ENCODE measurements around the gene WNT3A.
"Not testable (repeated sequence)": the region's sequence is repeated elsewhere in the genome, so short reads cannot be mapped to it uniquely, and the experiment has no call there.

Gene WNT3A

DNA sequence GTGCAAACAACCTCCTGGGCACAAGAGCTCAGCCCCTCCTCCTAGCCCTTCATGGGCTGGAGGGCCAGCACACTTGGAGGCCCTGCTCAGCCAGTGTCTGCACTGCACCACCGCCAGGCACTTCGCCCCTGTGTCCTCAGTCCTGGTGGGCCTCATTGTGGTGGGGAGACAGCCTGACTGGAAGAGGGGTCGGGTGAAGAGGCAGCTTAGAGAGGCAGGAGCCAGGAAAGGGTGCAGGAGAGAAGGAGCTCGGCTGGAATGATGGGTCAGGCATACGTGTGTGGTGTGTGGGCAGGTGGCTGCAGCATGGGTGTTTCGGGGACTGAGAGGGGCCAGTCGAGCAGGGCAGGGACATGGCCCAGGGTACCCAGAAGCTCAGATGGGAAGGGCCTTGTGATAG lies 4.1 kb downstream of the WNT3A start:
- in situ Hi-C loops (cut with MboI; ENCODE audit: low sequenced_read_pairs) = no loop called here

GRCh38 chr1:228011721-228012311 lies 5.0 kb downstream of the WNT3A start:
- in situ Hi-C loops (cut with MboI; ENCODE audit: low sequenced_read_pairs) = no loop called here

DNA sequence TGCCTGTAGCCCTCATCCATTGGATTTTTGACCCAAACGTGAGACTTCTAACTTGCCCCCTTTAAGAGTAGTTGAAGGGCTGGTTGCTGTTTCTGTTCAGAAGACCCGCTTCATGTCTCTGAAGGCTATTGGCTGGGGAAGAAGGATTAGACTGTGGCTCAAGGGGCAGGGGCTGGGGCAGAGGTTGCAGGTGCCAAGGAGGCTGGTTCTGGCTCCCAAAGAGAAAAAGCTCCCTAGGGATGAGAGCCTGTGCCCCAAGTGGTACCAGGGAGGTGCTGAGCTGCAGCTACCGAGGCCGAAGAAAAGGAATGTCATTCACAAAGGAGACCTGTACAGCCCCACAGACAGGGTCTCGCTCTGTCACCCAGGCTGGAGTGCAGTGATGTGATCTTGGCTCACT lies 5.8 kb downstream of the WNT3A start:
- in situ Hi-C loops (cut with MboI; ENCODE audit: low sequenced_read_pairs) = no loop called here

- in situ Hi-C loops (cut with MboI; ENCODE audit: low sequenced_read_pairs) = no loop called here
These were observed 6.5 kb downstream of the WNT3A start for GRCh38 chr1:228013131-228013934.

GRCh38 chr1:228013935-228014930 lies 7.4 kb downstream of the WNT3A start:
- in situ Hi-C loops (cut with MboI; ENCODE audit: low sequenced_read_pairs) = no loop called here

DNA sequence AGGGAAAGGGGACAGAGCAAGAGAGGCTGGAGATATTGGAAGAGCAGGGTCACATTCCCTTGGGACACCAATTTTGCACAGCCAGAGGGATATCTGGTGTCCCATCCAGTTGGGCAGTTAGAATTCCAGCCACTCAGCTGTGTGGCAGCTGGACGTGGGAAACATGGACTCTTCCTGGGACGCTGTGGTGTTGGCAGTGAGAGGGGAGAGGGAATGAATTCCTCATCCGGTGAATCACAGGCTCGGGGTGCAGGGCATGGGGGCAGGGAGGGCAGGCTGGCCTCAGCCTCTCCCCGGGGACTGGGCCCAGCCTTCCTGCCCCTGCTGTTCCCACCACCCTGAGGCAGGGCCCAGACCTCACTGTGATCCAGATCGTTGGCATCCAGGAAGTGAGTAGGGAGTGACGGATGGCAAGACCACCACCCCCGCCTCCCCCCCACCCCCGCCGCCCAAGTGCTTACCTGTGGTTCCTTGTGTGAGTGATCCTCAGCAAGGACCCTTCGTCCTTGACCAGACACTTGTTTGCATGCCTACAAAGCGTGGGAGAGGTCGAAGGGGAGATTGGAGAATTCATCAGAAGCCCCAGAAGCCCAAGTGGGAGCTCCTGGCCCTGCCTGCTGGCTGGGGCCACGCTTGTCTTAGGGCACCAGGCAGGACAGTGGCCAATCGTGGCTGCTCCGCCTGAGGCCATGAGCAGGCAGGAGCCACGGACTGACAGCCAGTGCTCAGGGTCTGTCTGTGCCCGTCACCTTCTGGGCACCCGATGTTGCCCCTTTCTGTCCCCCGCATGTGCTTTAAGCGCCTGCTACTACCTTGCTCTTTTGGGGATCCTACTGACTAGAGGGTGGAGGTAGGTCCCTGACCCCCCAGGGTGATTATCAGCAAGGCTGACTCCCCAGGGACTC lies 8.7 kb downstream of the WNT3A start:
- in situ Hi-C loops (cut with MboI; ENCODE audit: low sequenced_read_pairs) = no loop called here

- in situ Hi-C loops (cut with MboI; ENCODE audit: low sequenced_read_pairs) = no loop called here
These were observed 9.3 kb downstream of the WNT3A start for GRCh38 chr1:228016181-228016510.

GRCh38 chr1:228016653-228017355 lies 10.0 kb downstream of the WNT3A start:
- in situ Hi-C loops (cut with MboI; ENCODE audit: low sequenced_read_pairs) = no loop called here

DNA sequence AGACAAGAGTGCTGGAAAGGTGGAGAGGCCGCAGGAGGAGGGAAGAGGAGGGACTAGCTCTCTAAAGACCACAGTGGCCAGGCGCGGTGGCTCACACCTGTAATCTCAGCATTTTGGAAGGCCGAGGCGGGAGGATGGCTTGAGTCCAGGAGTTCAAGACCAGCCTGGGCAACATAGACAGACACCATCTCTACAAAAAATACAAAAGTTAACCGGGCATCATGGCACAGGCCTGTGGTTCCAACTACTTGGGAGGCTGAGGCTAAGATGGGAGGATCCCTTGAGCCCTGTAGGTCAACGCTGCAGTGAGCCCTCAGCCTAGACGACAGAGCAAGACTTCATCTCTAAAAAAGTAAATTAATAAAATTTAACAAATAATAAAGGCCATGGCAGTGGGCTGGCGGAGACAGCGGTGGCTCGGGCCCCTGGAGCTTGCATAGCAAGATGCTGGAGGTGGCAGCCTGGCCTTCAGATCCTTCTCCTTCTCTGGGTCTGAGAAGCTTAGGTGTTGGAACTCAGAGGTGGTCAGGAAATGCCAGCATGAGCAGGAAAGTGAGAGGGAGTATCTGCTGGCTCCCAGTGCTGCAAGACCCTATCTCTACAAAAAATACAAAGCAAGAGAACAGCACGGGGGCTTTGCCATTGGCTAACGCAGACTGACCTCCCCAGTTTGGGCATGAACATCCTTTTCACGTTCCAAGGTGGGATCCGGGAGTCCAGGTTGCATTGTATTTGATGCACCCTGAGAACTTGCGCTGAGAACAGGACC lies 10.7 kb downstream of the WNT3A start:
- in situ Hi-C loops (cut with MboI; ENCODE audit: low sequenced_read_pairs) = no loop called here

DNA sequence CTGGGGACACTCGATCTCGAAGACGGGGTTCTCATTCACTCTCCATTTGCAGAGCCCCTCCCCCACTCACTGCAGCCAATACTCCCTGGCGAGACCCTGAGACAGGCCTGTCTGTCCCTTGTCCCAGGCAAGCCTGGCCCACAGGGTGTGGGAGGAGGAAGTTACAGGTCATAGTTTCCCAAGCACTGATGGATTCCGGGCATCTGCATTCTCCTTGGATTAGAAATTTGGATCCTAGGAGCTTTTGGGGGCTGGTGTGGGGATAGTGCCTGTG lies 11.3 kb downstream of the WNT3A start:
- in situ Hi-C loops (cut with MboI; ENCODE audit: low sequenced_read_pairs) = no loop called here

- in situ Hi-C loops (cut with MboI; ENCODE audit: low sequenced_read_pairs) = no loop called here
These were observed 12.3 kb downstream of the WNT3A start for GRCh38 chr1:228018961-228019721.

- in situ Hi-C loops (cut with MboI; ENCODE audit: low sequenced_read_pairs) = not testable (repeated sequence)
These were observed 12.9 kb downstream of the WNT3A start for GRCh38 chr1:228019722-228020083.

DNA sequence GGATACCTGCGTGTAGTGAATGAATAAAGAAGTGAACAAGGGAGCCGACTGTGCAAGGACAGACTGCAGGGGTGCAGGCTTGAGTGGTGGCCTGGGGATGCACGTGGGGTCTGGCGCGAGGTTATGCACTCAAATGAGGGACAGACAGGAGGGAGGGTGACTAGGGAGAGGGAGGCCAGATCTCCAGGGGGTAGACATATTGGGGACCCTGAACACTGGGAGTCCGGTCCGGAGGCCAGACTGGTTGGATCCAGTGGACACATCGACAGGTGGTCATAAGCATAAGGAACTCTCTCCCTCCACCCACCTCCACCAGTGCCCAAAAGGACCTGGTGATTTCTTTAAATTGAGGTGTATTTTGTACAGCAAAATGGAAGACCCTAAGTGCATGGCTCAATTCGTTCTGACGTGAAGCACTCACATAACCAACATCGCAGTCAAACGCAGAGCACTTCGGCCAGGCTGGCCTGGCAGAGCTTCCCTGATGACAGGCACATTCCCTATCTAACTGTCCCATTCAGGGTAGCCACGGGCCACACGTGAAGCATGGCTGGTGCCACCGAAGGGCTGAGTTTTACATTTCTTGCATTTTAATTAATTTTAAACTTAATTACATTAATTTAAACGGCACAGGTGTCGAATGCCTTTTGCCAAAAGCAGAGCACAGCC lies 14.0 kb downstream of the WNT3A start:
- in situ Hi-C loops (cut with MboI; ENCODE audit: low sequenced_read_pairs) = no loop called here

DNA sequence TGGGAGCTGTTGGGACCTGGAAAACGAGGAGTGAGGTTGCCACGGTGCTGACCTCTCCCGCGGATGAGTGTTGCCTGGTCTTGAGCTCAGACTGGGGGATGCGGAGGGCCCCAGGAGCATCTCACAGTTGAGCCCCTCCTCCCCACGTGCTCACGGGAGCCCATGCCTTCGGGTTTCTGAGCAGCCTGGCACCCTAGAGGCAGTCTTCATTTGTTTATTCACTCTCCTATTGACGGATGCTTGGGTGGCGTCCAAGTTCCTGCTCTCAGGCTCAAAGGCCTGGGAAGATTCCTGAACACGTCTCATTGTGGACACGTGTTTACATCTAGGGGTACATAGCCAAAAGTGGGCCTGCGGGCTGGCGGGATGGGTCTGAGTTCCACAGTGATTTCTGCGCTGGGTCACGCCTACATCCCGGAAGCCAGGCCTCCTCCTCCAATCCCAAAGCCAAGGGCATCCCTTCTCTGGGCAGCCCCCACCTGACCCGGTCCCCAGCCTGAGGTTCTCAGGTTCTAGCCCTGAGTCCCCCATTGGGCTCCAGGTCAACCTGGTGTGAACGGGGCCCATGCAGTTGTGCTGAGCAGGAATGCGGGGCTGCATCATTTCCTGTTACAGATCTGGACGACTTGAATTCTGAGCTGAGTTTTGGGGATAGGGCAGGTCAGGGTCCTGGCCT lies 14.7 kb downstream of the WNT3A start:
- in situ Hi-C loops (cut with MboI; ENCODE audit: low sequenced_read_pairs) = no loop called here

- in situ Hi-C loops (cut with MboI; ENCODE audit: low sequenced_read_pairs) = no loop called here
These were observed 15.9 kb downstream of the WNT3A start for GRCh38 chr1:228022571-228023293.

GRCh38 chr1:228023294-228023639 lies 16.5 kb downstream of the WNT3A start:
- in situ Hi-C loops (cut with MboI; ENCODE audit: low sequenced_read_pairs) = no loop called here

- in situ Hi-C loops (cut with MboI; ENCODE audit: low sequenced_read_pairs) = no loop called here
These were observed 22.5 kb downstream of the WNT3A start for GRCh38 chr1:228029281-228029680.
